HEK293 (cell line): Measurements from ENCODE around the gene SRRM2.

Experiments used
- GLIS1 ChIP-seq: fragments of 450-650 bp; formaldehyde crosslinking; IDR thresholded peaks from 2 replicates; pipeline ENCODE4 v1.5.1; 2016; ENCODE audit warnings: missing biosample characterization, missing genetic modification characterization
- IKZF3 ChIP-seq: fragments of 450-650 bp; IDR thresholded peaks from 2 replicates; pipeline ENCODE4 v1.5.0; 2018; ENCODE audit warnings: missing biosample characterization, mild to moderate bottlenecking, missing genetic modification characterization, moderate library complexity
- KLF16 ChIP-seq: fragments of 450-650 bp; formaldehyde crosslinking; IDR thresholded peaks from 2 replicates; pipeline ENCODE4 v1.5.1; 2017; ENCODE audit warnings: missing biosample characterization, missing genetic modification characterization
- KLF8 ChIP-seq: fragments of 450-650 bp; formaldehyde crosslinking; IDR thresholded peaks from 2 replicates; pipeline ENCODE4 v1.5.1; 2016; ENCODE audit warnings: missing biosample characterization, missing genetic modification characterization
- MZF1 ChIP-seq: fragments of 450-650 bp; formaldehyde crosslinking; IDR thresholded peaks from 2 replicates; pipeline ENCODE4 v1.5.1; 2017; ENCODE audit warnings: missing biosample characterization, missing genetic modification characterization, borderline replicate concordance
- SETDB1 ChIP-seq: IDR thresholded peaks from one replicate; pipeline ENCODE4 v1.6.1; 2017; ENCODE audit warnings: mild to moderate bottlenecking, low read length, moderate library complexity, mixed read lengths; ENCODE audit not compliant: insufficient read length
- YY1 ChIP-seq: fragments of 450-650 bp; formaldehyde crosslinking; IDR thresholded peaks from 2 replicates; pipeline ENCODE4 v1.5.1; 2018; ENCODE audit warnings: missing biosample characterization, missing genetic modification characterization
- ZNF114 ChIP-seq: fragments of 450-650 bp; formaldehyde crosslinking; IDR thresholded peaks from 2 replicates; pipeline ENCODE4 v1.5.0; 2017; ENCODE audit warnings: missing biosample characterization, missing genetic modification characterization
- ZNF148 ChIP-seq: fragments of 450-650 bp; formaldehyde crosslinking; IDR thresholded peaks from 2 replicates; pipeline ENCODE4 v1.5.0; 2017; ENCODE audit warnings: missing biosample characterization, missing genetic modification characterization, borderline replicate concordance
- ZNF19 ChIP-seq: fragments of 450-650 bp; formaldehyde crosslinking; IDR thresholded peaks from 2 replicates; pipeline ENCODE4; 2016; ENCODE audit warnings: missing biosample characterization, missing genetic modification characterization, low read depth
- ZNF23 ChIP-seq: fragments of 450-650 bp; formaldehyde crosslinking; IDR thresholded peaks from 2 replicates; pipeline ENCODE4 v1.5.1; 2016; ENCODE audit warnings: missing biosample characterization, missing genetic modification characterization, borderline replicate concordance
- ZNF266 ChIP-seq: fragments of 450-650 bp; formaldehyde crosslinking; IDR thresholded peaks from 2 replicates; pipeline ENCODE4 v1.5.1; 2016; ENCODE audit warnings: missing biosample characterization, missing genetic modification characterization, low read depth
- ZNF302 ChIP-seq: fragments of 450-650 bp; formaldehyde crosslinking; IDR thresholded peaks from 2 replicates; pipeline ENCODE4 v1.5.1; 2016; ENCODE audit warnings: missing biosample characterization, missing genetic modification characterization, low read depth
- ZNF350 ChIP-seq: fragments of 450-650 bp; formaldehyde crosslinking; IDR thresholded peaks from 2 replicates; pipeline ENCODE4 v1.5.0; 2017; ENCODE audit warnings: missing biosample characterization, mild to moderate bottlenecking, missing genetic modification characterization
- ZNF366 ChIP-seq: fragments of 450-650 bp; formaldehyde crosslinking; conservative IDR thresholded peaks from 2 replicates; pipeline ENCODE4 v1.5.1; 2016; ENCODE audit warnings: missing biosample characterization, missing genetic modification characterization
- ZNF37A ChIP-seq: fragments of 450-650 bp; IDR thresholded peaks from 2 replicates; pipeline ENCODE4 v1.5.1; 2018; ENCODE audit warnings: missing biosample characterization, missing genetic modification characterization
- ZNF426 ChIP-seq: fragments of 450-650 bp; formaldehyde crosslinking; IDR thresholded peaks from 2 replicates; pipeline ENCODE4 v1.5.1; 2017; ENCODE audit warnings: missing biosample characterization, missing genetic modification characterization, mild to moderate bottlenecking, inconsistent platforms, moderate library complexity
- ZNF561 ChIP-seq: fragments of 450-650 bp; IDR thresholded peaks from 2 replicates; pipeline ENCODE4 v1.5.1; 2018; ENCODE audit warnings: missing biosample characterization, missing genetic modification characterization, borderline replicate concordance
- ZNF777 ChIP-seq: fragments of 450-650 bp; formaldehyde crosslinking; IDR thresholded peaks from 2 replicates; pipeline ENCODE4 v1.5.1; 2017; ENCODE audit warnings: missing biosample characterization, missing genetic modification characterization, borderline replicate concordance
- ZSCAN23 ChIP-seq: fragments of 450-650 bp; formaldehyde crosslinking; IDR thresholded peaks from 2 replicates; pipeline ENCODE4 v1.5.1; 2016; ENCODE audit warnings: missing biosample characterization, missing genetic modification characterization
- TF ChIP-seq, protein P1 (sequence below): fragments of 450-650 bp; formaldehyde crosslinking; IDR thresholded peaks from 2 replicates; pipeline ENCODE4 v1.5.1; 2016; ENCODE audit warnings: missing biosample characterization, missing genetic modification characterization
- TF ChIP-seq, protein P2 (sequence below): fragments of 450-650 bp; formaldehyde crosslinking; IDR thresholded peaks from 2 replicates; pipeline ENCODE4 v1.5.1; 2016; ENCODE audit warnings: missing biosample characterization, missing genetic modification characterization
- TF ChIP-seq, protein P3 (sequence below): fragments of 450-650 bp; formaldehyde crosslinking; IDR thresholded peaks from 2 replicates; pipeline ENCODE4; 2016; ENCODE audit warnings: missing biosample characterization, missing genetic modification characterization
- TF ChIP-seq, protein P4 (sequence below): fragments of 450-650 bp; formaldehyde crosslinking; conservative IDR thresholded peaks from 2 replicates; pipeline ENCODE4 v1.5.1; 2016; ENCODE audit warnings: low read depth, missing biosample characterization, missing genetic modification characterization
- TF ChIP-seq, protein P5 (sequence below): fragments of 450-650 bp; formaldehyde crosslinking; IDR thresholded peaks from 2 replicates; pipeline ENCODE4 v1.5.1; 2017; ENCODE audit warnings: missing biosample characterization, missing genetic modification characterization

The SRRM2 gene

DNA sequence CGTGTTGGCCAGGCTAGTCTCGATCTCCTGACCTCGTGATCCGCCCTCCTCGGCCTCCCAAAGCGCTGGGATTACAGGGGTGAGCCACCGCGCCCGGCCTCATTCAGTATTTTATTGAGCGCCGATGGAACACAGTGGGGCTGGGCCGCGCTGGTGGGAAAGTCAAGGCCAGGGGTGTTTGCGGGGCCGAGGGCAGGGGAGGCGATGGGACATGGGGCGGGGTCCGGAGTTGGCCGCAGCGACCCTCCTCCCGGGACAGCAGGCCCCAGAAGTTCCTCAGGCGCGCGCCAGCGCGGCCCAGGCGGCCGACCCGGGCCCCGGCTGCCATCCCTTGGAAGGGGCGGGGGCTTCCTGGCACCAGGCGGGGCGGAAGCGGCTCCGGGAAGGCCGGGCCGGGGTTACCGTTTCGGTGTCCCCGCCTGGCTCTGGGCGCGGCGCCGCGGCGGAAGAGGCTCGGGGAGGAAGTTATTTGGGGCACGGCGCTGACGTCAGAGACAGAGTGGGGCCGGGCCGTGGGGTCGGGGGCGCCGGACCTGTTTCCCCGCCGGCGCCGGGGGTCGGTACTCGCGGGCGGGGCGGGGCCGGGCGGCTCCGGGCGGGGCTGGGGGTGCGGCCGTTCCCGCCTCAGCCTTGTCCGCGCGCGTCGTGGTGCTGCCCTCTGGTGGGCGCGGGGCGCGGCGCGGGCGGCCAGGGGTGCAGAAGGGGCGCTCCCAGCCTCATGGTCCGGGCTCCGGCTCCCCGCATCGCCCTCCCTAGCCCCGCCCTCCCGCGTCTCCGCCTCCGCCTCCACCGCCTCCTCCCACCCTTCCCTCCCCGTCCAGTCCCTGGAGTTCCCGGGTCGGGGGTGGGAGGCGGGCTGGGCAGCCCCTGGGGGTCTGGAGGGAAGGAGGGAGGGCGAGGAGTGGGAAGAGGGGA, 31.5 kb upstream of the SRRM2 start (continued):
- TF ChIP-seq ZNF366 (no peak), ZNF266 (tag by site-specific recombination) (no peak), ZNF23 (no peak), KLF8 (tag by site-specific recombination) (peak; percentile 57), ZSCAN23 (tag by site-specific recombination) (no peak; the same call in 1 of the 2 replicates), YY1 (tag by site-specific recombination) (peak; percentile 75; the same call in 1 of the 2 replicates), ZNF350 (tag by site-specific recombination) (no peak), ZNF302 (tag by site-specific recombination) (no peak), ZNF114 (tag by site-specific recombination) (no peak), ZNF426 (no peak), IKZF3 (tag by site-specific recombination) (peak; percentile 30; the same call in 1 of the 2 replicates), KLF16 (peak; percentile 68; the same call in 1 of the 2 replicates), ZNF19 (no peak), ZNF777 (no peak), GLIS1 (tag by site-specific recombination) (peak; percentile 22; the same call in 1 of the 2 replicates), ZNF37A (tag by site-specific recombination) (no peak), MZF1 (tag by site-specific recombination) (no peak), ZNF561 (tag by site-specific recombination) (peak; percentile 97), SETDB1 (no peak), ZNF148 (tag by site-specific recombination) (no peak)
- TF ChIP-seq, protein P1, sequence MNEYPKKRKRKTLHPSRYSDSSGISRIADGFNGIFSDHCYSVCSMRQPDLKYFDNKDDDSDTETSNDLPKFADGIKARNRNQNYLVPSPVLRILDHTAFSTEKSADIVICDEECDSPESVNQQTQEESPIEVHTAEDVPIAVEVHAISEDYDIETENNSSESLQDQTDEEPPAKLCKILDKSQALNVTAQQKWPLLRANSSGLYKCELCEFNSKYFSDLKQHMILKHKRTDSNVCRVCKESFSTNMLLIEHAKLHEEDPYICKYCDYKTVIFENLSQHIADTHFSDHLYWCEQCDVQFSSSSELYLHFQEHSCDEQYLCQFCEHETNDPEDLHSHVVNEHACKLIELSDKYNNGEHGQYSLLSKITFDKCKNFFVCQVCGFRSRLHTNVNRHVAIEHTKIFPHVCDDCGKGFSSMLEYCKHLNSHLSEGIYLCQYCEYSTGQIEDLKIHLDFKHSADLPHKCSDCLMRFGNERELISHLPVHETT (tag by site-specific recombination) = no peak
- TF ChIP-seq, protein P2, sequence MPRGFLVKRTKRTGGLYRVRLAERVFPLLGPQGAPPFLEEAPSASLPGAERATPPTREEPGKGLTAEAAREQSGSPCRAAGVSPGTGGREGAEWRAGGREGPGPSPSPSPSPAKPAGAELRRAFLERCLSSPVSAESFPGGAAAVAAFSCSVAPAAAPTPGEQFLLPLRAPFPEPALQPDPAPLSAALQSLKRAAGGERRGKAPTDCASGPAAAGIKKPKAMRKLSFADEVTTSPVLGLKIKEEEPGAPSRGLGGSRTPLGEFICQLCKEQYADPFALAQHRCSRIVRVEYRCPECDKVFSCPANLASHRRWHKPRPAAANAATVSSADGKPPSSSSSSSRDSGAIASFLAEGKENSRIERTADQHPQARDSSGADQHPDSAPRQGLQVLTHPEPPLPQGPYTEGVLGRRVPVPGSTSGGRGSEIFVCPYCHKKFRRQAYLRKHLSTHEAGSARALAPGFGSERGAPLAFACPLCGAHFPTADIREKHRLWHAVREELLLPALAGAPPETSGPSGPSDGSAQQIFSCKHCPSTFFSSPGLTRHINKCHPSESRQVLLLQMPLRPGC (tag by site-specific recombination) = no peak
- TF ChIP-seq, protein P3, sequence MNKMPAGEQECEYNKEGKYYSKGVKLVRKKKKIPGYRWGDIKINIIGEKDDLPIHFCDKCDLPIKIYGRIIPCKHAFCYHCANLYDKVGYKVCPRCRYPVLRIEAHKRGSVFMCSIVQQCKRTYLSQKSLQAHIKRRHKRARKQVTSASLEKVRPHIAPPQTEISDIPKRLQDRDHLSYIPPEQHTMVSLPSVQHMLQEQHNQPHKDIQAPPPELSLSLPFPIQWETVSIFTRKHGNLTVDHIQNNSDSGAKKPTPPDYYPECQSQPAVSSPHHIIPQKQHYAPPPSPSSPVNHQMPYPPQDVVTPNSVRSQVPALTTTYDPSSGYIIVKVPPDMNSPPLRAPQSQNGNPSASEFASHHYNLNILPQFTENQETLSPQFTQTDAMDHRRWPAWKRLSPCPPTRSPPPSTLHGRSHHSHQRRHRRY (tag by site-specific recombination) = no peak
- TF ChIP-seq, protein P4, sequence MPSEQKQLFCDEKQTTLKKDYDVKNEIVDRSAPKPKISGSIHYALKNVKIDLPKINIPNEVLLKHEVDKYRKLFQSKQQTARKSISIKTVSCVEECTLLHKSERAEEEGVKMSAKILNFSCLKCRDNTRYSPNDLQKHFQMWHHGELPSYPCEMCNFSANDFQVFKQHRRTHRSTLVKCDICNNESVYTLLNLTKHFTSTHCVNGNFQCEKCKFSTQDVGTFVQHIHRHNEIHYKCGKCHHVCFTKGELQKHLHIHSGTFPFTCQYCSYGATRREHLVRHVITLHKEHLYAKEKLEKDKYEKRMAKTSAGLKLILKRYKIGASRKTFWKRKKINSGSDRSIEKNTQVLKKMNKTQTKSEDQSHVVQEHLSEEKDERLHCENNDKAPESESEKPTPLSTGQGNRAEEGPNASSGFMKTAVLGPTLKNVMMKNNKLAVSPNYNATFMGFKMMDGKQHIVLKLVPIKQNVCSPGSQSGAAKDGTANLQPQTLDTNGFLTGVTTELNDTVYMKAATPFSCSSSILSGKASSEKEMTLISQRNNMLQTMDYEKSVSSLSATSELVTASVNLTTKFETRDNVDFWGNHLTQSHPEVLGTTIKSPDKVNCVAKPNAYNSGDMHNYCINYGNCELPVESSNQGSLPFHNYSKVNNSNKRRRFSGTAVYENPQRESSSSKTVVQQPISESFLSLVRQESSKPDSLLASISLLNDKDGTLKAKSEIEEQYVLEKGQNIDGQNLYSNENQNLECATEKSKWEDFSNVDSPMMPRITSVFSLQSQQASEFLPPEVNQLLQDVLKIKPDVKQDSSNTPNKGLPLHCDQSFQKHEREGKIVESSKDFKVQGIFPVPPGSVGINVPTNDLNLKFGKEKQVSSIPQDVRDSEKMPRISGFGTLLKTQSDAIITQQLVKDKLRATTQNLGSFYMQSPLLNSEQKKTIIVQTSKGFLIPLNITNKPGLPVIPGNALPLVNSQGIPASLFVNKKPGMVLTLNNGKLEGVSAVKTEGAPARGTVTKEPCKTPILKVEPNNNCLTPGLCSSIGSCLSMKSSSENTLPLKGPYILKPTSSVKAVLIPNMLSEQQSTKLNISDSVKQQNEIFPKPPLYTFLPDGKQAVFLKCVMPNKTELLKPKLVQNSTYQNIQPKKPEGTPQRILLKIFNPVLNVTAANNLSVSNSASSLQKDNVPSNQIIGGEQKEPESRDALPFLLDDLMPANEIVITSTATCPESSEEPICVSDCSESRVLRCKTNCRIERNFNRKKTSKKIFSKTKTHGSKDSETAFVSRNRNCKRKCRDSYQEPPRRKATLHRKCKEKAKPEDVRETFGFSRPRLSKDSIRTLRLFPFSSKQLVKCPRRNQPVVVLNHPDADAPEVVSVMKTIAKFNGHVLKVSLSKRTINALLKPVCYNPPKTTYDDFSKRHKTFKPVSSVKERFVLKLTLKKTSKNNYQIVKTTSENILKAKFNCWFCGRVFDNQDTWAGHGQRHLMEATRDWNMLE (tag by site-specific recombination) = no peak; the same call in 1 of the 2 replicates
- TF ChIP-seq, protein P5, sequence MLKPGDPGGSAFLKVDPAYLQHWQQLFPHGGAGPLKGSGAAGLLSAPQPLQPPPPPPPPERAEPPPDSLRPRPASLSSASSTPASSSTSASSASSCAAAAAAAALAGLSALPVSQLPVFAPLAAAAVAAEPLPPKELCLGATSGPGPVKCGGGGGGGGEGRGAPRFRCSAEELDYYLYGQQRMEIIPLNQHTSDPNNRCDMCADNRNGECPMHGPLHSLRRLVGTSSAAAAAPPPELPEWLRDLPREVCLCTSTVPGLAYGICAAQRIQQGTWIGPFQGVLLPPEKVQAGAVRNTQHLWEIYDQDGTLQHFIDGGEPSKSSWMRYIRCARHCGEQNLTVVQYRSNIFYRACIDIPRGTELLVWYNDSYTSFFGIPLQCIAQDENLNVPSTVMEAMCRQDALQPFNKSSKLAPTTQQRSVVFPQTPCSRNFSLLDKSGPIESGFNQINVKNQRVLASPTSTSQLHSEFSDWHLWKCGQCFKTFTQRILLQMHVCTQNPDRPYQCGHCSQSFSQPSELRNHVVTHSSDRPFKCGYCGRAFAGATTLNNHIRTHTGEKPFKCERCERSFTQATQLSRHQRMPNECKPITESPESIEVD = no peak
